ENCODE data around the gene FMNL2.
"Not testable (repeated sequence)": the region's sequence is repeated elsewhere in the genome, so short reads cannot be mapped to it uniquely, and the experiment has no call there.

FMNL2 gene

GRCh38 chr2:152519581-152519952 is 184.6 kb downstream of the FMNL2 start:
- H3K36me3 Mint-ChIP-seq (ENCODE audit: low read depth) = no peaks in the 10 kb centered on the region
- DNase-seq (ENCODE audit: low spot score) = no peak
- H3K4me1 Mint-ChIP-seq (ENCODE audit: low read depth) = no peaks in the 10 kb centered on the region
- H3K27me3 Mint-ChIP-seq (ENCODE audit: low read depth) = peaks cover 11% of the 10 kb centered on the region
- H3K9me3 Mint-ChIP-seq = no peaks in the 10 kb centered on the region
- no peak overlapping the region for H3K27ac Mint-ChIP-seq
- no peak overlapping the region for H3K4me3 Mint-ChIP-seq

- H3K9me3 Mint-ChIP-seq = no peaks in the 10 kb centered on the region
- peaks cover 4% of the 10 kb centered on the region for H3K4me1 Mint-ChIP-seq (ENCODE audit: low read depth)
- DNase-seq (ENCODE audit: low spot score) = no peak
- peaks cover 11% of the 10 kb centered on the region for H3K27me3 Mint-ChIP-seq (ENCODE audit: low read depth)
- H3K4me3 Mint-ChIP-seq = no peak overlapping the region
- no peaks in the 10 kb centered on the region for H3K36me3 Mint-ChIP-seq (ENCODE audit: low read depth)
- H3K27ac Mint-ChIP-seq = no peak overlapping the region
These were observed 185.8 kb downstream of the FMNL2 start for GRCh38 chr2:152520759-152521158.

- H3K27me3 Mint-ChIP-seq (ENCODE audit: low read depth) = peaks cover 11% of the 10 kb centered on the region
- DNase-seq (ENCODE audit: low spot score); H3K4me1 Mint-ChIP-seq (ENCODE audit: low read depth); H3K4me3 Mint-ChIP-seq; H3K36me3 Mint-ChIP-seq (ENCODE audit: low read depth); H3K27ac Mint-ChIP-seq; H3K9me3 Mint-ChIP-seq: not testable (repeated sequence)
These were observed 187.5 kb downstream of the FMNL2 start for GRCh38 chr2:152522446-152522845.

GRCh38 chr2:152523091-152523490 is 188.1 kb downstream of the FMNL2 start:
- no peak overlapping the region for H3K4me3 Mint-ChIP-seq
- H3K4me1 Mint-ChIP-seq (ENCODE audit: low read depth) = peaks cover 4% of the 10 kb centered on the region
- H3K36me3 Mint-ChIP-seq (ENCODE audit: low read depth) = no peaks in the 10 kb centered on the region
- peaks cover 12% of the 10 kb centered on the region for H3K27me3 Mint-ChIP-seq (ENCODE audit: low read depth)
- H3K27ac Mint-ChIP-seq = no peak overlapping the region
- H3K9me3 Mint-ChIP-seq = no peaks in the 10 kb centered on the region
- no peak for DNase-seq (ENCODE audit: low spot score)

GRCh38 chr2:152525277-152525838 is 190.4 kb downstream of the FMNL2 start:
- Mint-ChIP-seq H3K36me3 (ENCODE audit: low read depth) (no peaks in the 10 kb centered on the region), H3K27ac (no peak overlapping the region), H3K9me3 (no peaks in the 10 kb centered on the region), H3K27me3 (ENCODE audit: low read depth) (peaks cover 6% of the 10 kb centered on the region), H3K4me1 (ENCODE audit: low read depth) (peaks cover 4% of the 10 kb centered on the region), H3K4me3 (no peak overlapping the region)
- no peak for DNase-seq (ENCODE audit: low spot score)

GRCh38 chr2:152529420-152530115 is 194.6 kb downstream of the FMNL2 start:
- no peaks in the 10 kb centered on the region for H3K9me3 Mint-ChIP-seq
- no peaks in the 10 kb centered on the region for H3K36me3 Mint-ChIP-seq (ENCODE audit: low read depth)

GRCh38 chr2:152532241-152532640 is 197.3 kb downstream of the FMNL2 start:
- no peaks in the 10 kb centered on the region for H3K9me3 Mint-ChIP-seq

More at GRCh38 chr2:152529420-152530115, 194.6 kb downstream of the FMNL2 start:
- Mint-ChIP-seq H3K4me1 (ENCODE audit: low read depth) (peaks cover 4% of the 10 kb centered on the region), H3K27me3 (ENCODE audit: low read depth) (peaks cover 16% of the 10 kb centered on the region), H3K27ac (no peak overlapping the region), H3K4me3 (no peak overlapping the region)
- no peak for DNase-seq (ENCODE audit: low spot score)

GRCh38 chr2:152534460-152535135 is 199.6 kb downstream of the FMNL2 start:
- DNase-seq (ENCODE audit: low spot score) = no peak
- Mint-ChIP-seq H3K27me3 (ENCODE audit: low read depth) (peaks cover 31% of the 10 kb centered on the region), H3K36me3 (ENCODE audit: low read depth) (no peaks in the 10 kb centered on the region), H3K4me1 (ENCODE audit: low read depth) (no peaks in the 10 kb centered on the region), H3K27ac (no peak overlapping the region), H3K9me3 (no peaks in the 10 kb centered on the region), H3K4me3 (no peak overlapping the region)

More at GRCh38 chr2:152532241-152532640, 197.3 kb downstream of the FMNL2 start:
- no peak for DNase-seq (ENCODE audit: low spot score)
- no peak overlapping the region for H3K27ac Mint-ChIP-seq
- H3K4me3 Mint-ChIP-seq = no peak overlapping the region
- H3K36me3 Mint-ChIP-seq (ENCODE audit: low read depth) = no peaks in the 10 kb centered on the region
- peaks cover 30% of the 10 kb centered on the region for H3K27me3 Mint-ChIP-seq (ENCODE audit: low read depth)
- no peaks in the 10 kb centered on the region for H3K4me1 Mint-ChIP-seq (ENCODE audit: low read depth)

- no peaks in the 10 kb centered on the region for H3K36me3 Mint-ChIP-seq (ENCODE audit: low read depth)
- no peak overlapping the region for H3K27ac Mint-ChIP-seq
- no peak for DNase-seq (ENCODE audit: low spot score)
- peaks cover 28% of the 10 kb centered on the region for H3K27me3 Mint-ChIP-seq (ENCODE audit: low read depth)
- no peaks in the 10 kb centered on the region for H3K9me3 Mint-ChIP-seq
- no peak overlapping the region for H3K4me3 Mint-ChIP-seq
- no peaks in the 10 kb centered on the region for H3K4me1 Mint-ChIP-seq (ENCODE audit: low read depth)
These were observed 202.2 kb downstream of the FMNL2 start for GRCh38 chr2:152537081-152537651.

- Mint-ChIP-seq H3K9me3 (no peaks in the 10 kb centered on the region), H3K27ac (no peak overlapping the region), H3K4me3 (no peak overlapping the region), H3K36me3 (ENCODE audit: low read depth) (no peaks in the 10 kb centered on the region), H3K4me1 (ENCODE audit: low read depth) (no peaks in the 10 kb centered on the region), H3K27me3 (ENCODE audit: low read depth) (peaks cover 22% of the 10 kb centered on the region)
- no peak for DNase-seq (ENCODE audit: low spot score)
These were observed 204.4 kb downstream of the FMNL2 start for GRCh38 chr2:152539424-152539823.

GRCh38 chr2:152541712-152542111 is 206.7 kb downstream of the FMNL2 start:
- Mint-ChIP-seq H3K4me3 (no peak overlapping the region), H3K36me3 (ENCODE audit: low read depth) (no peaks in the 10 kb centered on the region), H3K9me3 (no peaks in the 10 kb centered on the region), H3K27ac (no peak overlapping the region), H3K27me3 (ENCODE audit: low read depth) (peaks cover 9% of the 10 kb centered on the region), H3K4me1 (ENCODE audit: low read depth) (no peaks in the 10 kb centered on the region)
- no peak for DNase-seq (ENCODE audit: low spot score)

GRCh38 chr2:152542337-152542994 is 207.5 kb downstream of the FMNL2 start:
- no peaks in the 10 kb centered on the region for H3K4me1 Mint-ChIP-seq (ENCODE audit: low read depth)
- H3K9me3 Mint-ChIP-seq = no peaks in the 10 kb centered on the region
- H3K27ac Mint-ChIP-seq = no peak overlapping the region
- DNase-seq (ENCODE audit: low spot score) = no peak
- peaks cover 4% of the 10 kb centered on the region for H3K27me3 Mint-ChIP-seq (ENCODE audit: low read depth)
- no peaks in the 10 kb centered on the region for H3K36me3 Mint-ChIP-seq (ENCODE audit: low read depth)
- no peak overlapping the region for H3K4me3 Mint-ChIP-seq

GRCh38 chr2:152542995-152543481 is 208.1 kb downstream of the FMNL2 start:
- Mint-ChIP-seq H3K27ac (no peak overlapping the region), H3K36me3 (ENCODE audit: low read depth) (no peaks in the 10 kb centered on the region), H3K4me1 (ENCODE audit: low read depth) (no peaks in the 10 kb centered on the region), H3K9me3 (no peaks in the 10 kb centered on the region), H3K4me3 (no peak overlapping the region), H3K27me3 (ENCODE audit: low read depth) (no peaks in the 10 kb centered on the region)
- DNase-seq (ENCODE audit: low spot score) = no peak

GRCh38 chr2:152543717-152544116 is 208.7 kb downstream of the FMNL2 start:
- no peak for DNase-seq (ENCODE audit: low spot score)
- H3K27ac Mint-ChIP-seq = no peak overlapping the region
- H3K4me1 Mint-ChIP-seq (ENCODE audit: low read depth) = no peaks in the 10 kb centered on the region
- H3K4me3 Mint-ChIP-seq = no peak overlapping the region
- no peaks in the 10 kb centered on the region for H3K36me3 Mint-ChIP-seq (ENCODE audit: low read depth)
- no peaks in the 10 kb centered on the region for H3K9me3 Mint-ChIP-seq
- H3K27me3 Mint-ChIP-seq (ENCODE audit: low read depth) = peaks cover 3% of the 10 kb centered on the region

Data from T-helper 2 cell treated with Interferon-gamma antibody and Interleukin-4, amounts not matched to agents 5 μg/mL and 100 μg/mL, for 36 hours (primary cell).